Activated naive CD4-positive, alpha-beta T cell treated with Interleukin-2 at 50 U/mL for 16 hours (primary cell): ENCODE results near the gene NDFIP1.
"Not testable (repeated sequence)": the region's sequence is repeated elsewhere in the genome, so short reads cannot be mapped to it uniquely, and the experiment has no call there.

Experiments used
- DNase-seq: peaks from one replicate; pipeline ENCODE4 v3.0.0-alpha.2; 2020

NDFIP1 gene

DNA sequence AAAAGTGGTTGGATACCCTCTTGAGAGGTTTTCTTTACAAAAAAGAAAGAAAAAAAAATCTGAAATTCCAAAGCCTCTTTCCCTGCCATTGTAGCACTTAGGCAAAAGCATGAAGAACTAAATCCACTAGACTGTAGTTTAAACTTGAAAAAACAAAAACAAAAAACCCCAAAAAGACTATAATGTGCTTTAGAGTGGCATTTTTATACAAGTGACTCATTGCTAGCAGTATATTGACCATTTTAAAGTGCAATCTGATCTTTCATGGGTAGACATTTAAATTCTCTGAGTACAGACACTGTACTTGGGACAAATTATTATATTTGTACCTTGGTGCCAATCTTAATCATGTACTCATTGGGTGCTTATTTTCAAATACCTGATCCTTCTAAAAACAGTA is 50.8 kb downstream of the NDFIP1 start:
- no peak for DNase-seq

- no peak for DNase-seq
Measured at GRCh38 chr5:142164315-142164714, 55.7 kb downstream of the NDFIP1 start.

GRCh38 chr5:142166754-142167153 is 58.2 kb downstream of the NDFIP1 start:
- no peak for DNase-seq

- no peak for DNase-seq
Measured at GRCh38 chr5:142167458-142167857, 58.9 kb downstream of the NDFIP1 start.

DNA sequence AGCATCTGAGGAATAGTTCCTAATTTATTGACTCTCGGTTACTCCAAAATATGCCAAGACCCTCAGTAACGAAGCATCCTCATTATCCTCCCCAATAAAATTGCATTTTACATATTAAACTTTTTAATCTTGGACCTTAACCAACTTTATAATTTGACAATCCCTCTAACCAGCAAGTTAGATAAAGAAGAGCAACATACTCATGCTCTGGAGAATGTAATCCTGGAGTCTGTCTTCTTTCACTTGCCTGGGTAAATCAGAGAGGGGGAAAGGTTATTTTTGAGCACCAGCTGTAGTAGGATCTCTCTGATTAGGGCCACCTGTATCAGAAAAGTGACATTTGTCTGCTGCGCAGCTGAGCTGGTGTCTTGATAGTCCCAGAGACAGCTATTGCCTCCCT is 59.8 kb downstream of the NDFIP1 start:
- no peak for DNase-seq

DNA sequence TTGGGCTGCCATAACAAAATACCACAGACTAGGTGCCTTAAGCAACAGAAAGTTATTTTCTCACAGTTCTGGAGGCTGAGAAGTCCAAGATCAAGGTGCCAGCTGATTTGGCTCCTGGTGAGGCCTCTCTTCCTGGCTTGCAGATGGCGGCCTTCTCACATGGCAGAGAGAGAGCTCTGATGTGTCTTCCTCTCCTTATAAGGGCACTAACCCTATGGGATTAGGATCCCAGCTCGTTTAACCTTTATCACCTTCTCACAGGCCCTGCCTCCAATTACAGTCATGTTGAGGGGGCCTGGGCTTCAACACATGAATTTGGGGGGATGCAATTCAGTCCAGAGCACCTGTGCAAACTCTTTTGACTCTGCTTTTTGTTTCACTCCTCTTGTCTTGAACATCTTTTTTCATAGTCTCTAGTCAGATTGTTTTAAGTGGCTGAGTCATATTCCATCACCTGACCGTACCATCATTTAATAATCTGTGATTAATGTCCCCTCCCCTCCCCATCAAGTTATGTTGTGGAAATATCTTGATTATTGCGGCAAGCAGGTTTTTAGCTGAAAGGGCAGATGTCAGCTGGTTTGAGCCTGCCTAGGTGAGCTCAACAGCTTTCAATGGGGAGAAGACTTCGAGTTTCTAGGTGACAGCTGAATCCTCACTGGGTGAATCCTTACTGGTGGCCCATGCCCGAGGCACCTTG is 61.8 kb downstream of the NDFIP1 start:
- no peak for DNase-seq

GRCh38 chr5:142171270-142171669 is 62.7 kb downstream of the NDFIP1 start:
- DNase-seq = no peak

DNA sequence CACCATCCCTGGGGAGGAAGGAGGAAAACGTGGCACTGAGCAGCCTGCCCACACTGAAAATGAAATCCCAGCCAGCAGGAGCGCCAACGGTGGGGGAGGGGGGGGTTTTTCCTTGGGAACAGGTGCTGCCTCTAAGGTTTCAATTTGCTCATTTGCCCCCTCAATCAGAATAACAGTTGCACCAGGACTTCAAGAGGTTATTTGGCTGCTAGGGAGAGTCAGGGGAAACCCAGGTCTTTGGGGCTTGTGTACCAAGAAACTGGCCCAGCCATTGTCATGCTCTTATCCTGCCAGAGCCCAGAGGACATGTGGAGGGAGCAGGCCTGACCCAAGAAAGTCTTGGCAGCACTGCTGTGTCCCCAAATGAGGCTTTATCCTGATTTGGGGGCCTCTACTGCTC is 66.5 kb downstream of the NDFIP1 start:
- no peak for DNase-seq

DNA sequence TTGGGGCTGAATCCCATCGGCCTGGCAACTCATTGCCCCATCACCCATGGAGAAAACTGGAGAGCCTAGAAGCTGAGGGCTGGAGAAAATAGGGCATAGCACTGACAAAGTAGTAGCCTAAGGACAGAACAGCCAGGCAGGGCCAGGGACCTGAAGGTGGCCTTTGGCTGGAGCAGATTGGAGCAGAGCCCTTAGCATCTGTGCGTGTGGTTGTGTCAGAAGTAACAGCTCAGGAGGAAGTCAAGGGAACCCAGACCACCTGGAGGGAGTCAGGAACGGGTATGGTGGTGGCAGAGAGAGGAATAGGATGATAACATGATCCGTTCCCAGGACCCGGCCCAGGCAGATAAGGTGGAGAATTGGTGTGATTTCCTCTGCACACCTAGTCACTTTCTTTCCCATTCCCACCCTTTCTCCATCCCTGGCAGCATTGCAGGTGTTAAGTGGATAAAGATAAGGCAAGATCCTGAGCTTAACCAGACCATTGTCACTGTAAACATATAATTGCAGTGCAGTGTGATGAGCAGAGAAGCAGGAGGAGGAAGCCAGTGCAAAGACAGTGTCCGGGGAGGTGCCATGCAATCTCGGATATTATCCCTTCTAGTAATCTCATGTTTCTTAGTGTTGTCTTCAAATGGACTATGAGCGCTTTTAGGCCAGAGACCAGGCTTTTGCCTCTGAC is 67.0 kb downstream of the NDFIP1 start:
- DNase-seq = no peak

GRCh38 chr5:142176255-142176654 is 67.7 kb downstream of the NDFIP1 start:
- DNase-seq = no peak

DNA sequence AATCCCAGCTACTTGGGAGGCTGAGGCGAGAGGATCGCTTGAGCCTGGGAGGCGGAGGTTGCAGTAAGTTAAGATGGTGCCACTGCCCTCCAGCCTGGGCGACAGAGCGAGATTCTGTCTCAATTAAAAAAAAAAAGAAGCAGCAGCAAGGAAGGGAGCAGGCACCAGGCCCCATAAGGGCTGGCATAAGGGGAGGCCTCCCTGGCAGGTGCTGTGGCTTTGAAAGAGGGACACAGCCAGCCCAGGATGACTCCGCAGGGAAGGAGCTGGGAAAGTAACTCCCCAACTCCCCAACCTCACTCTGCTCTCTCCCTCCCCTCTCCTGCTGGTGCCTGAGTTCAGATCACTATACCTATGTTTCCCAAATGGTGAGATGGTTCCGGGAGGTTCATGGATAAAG is 70.1 kb downstream of the NDFIP1 start:
- no peak for DNase-seq

- DNase-seq = no peak
Measured at GRCh38 chr5:142179776-142180387, 71.3 kb downstream of the NDFIP1 start.

DNA sequence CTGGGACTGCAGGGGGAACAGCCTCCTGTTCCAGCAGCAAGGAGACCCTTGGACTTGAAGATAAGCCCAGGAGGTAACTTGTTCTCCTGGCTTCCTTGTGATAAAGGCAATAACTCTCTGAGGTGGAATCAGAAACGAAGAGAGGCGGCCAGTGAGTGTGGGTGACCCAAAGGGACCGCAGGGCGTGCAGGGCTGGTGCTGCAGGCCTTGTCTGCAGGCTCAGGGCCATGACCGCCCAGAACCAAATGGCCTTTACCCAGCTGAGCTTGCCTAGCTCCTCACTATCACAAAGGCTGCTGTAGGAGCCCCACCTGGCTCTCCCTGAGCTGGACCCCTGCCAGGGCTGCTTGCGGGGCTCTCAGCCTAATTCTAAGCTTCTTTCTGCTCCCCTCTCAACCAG is 72.5 kb downstream of the NDFIP1 start:
- DNase-seq = no peak

DNA sequence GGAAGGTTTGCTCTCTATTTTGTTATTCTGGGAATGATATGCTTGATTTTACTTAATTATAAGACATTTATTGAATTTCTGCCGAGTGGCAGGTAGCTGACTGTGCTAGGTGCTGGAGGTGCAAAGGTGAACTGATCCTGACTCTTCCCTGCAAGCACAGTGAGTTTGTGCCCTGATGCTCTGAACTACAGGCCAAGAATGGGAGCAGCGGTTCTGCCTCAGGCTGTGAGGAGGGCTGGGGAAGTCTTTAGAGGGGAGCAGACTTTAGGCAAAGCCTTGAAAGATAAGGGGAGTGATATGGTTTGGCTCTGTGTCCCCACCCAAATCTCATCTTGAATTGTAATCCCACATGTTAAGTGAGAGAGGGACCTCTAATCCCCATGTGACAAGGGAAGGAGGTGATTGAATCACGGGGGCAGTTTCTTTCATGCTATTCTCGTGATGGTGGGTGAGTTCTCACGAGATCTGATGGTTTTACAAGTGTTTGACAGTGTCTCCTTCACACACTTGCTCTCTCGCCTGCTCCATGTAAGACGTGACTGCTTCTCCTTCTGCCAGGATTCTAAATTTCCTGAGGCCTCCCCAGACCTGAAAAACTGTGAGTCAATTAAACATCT is 73.1 kb downstream of the NDFIP1 start:
- DNase-seq = no peak

DNA sequence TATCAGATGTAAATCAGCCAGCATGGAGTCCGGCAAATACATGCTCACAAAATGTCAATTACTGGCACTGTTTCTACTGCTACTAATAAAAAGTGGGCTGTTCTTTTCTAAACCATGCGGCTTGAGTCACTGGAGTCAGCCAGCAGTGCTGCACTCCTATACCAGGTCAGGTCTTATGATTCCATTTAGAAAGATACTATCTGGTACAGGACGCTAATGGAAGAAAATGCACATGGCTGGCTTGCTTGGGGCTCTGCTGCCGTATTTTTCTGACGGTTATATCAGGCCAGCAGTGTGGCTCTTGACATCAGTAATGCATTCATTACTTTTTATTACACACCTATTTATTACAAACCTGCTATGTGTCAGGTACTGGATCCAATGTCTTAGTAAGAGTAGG is 74.3 kb downstream of the NDFIP1 start:
- DNase-seq = no peak

GRCh38 chr5:142183561-142183960 is 75.0 kb downstream of the NDFIP1 start:
- DNase-seq = no peak

GRCh38 chr5:142184988-142185387 is 76.4 kb downstream of the NDFIP1 start:
- no peak for DNase-seq

DNA sequence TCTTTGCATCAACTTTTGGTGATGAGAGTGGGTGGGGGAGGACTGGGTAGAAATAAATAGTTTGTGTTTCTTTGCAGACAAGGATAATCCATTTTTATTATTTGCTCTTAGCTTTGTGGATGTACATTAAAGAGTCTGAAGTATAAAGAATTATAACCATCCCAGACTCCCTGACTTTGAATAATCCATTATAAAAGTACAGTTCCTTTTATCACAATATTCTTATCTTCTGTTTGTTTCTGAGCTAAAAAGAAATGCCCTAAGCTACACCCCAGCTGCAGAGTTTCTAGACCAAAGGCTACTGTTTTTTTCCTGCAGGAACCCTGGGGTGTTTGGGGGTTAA is 77.9 kb downstream of the NDFIP1 start:
- DNase-seq = no peak

DNA sequence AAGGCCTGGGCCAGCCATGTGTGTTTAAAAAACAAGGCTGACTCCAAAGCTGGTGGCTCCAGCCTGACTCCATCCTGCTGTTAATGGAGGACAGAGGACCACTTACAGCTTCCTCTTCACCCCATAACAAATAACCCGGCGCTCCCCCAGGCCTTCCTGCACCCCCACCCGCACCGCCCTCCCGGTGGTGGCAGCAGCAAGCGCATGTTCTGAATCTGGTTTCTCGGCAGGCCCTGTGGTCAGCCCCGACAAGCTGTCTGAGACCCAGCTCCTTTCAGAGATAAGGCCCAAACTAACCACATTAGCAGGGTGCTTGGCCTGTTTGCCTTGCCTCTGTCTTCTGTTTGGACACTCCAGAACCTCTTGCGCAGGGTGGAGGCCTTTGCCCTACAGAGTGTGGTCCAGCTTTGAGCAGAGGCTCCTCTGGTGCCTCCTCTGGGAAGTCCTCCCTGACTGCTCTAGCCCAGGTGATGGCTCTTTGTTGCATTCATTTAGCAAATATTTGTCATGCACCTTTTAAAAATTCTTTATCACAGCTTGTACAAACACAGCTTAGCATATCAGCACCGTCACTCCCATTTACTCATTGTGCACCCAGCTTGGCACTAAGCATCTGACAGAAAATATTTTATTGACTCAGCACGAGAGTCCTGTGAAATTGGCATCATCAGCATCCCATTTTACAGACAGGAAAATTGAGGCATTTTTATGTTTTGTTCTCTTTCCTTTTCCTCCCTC is 78.4 kb downstream of the NDFIP1 start:
- no peak for DNase-seq

GRCh38 chr5:142188691-142189090 is 80.1 kb downstream of the NDFIP1 start:
- not testable (repeated sequence) for DNase-seq

GRCh38 chr5:142189813-142190212 is 81.2 kb downstream of the NDFIP1 start:
- DNase-seq = no peak

- no peak for DNase-seq
Measured at GRCh38 chr5:142191776-142192175, 83.2 kb downstream of the NDFIP1 start.
